HepG2 (cell line): ENCODE results near the gene FGD6. TPM values are rescaled to one million over a fixed set of nuclear protein-coding genes. Genes with fewer than 3 reads are reported as not detected.

Experiments
- ATAC-seq: fragments of 200-7000 bp; cut with Tn5 transposase; 3 replicates; pipeline ENCODE4 v1.9.1; 2020; ENCODE audit warnings: mild to moderate bottlenecking, moderate library complexity
- BruUV-seq: library from RNA; stranded (reverse); fragments of 400-500 nt; replicated peaks from 2 replicates; lab custom pipeline; 2021; lab: Mats Ljungman, UMichigan
- CTCF ChIA-PET: fragments of 300-600 bp; formaldehyde crosslinking; extraction: SDS; loops from one replicate; lab custom pipeline; 2021; ENCODE audit warnings: low total read pairs, inconsistent platforms, low intra/inter-chr PET ratio; lab: Yijun Ruan, JAX
- POLR2A ChIA-PET: fragments of 350-600 bp; sonication (Branson Sonifier 250); formaldehyde crosslinking; loops from one replicate; lab custom pipeline; 2020; ENCODE audit warnings: antibody characterized with exemption, inconsistent platforms; lab: Yijun Ruan, JAX
- DNase-seq: peaks from one replicate; pipeline ENCODE4 v3.0.0-alpha.2; 2015; ENCODE audit warnings: low spot score
- FAIRE-seq: peaks from 3 replicates; lab custom pipeline; 2011; peaks lifted over from hg19 to GRCh38; lab: Jason Lieb, UNC
- H2AFZ ChIP-seq: one replicate; pipeline ENCODE4 v1.6.1; 2011; ENCODE audit warnings: low read length, inconsistent platforms
- H3K27ac ChIP-seq: fragments of 300-600 bp; 3 replicates; pipeline ENCODE4 v1.8.0; 2011; ENCODE audit warnings: mixed run types, mild to moderate bottlenecking, mixed read lengths, low read length, inconsistent platforms; ENCODE audit not compliant: insufficient read depth; ENCODE audit errors: extremely low read length
- H3K27me3 ChIP-seq, 2 experiments: fragments of 200-600 bp in 1 of 2; 2 replicates in 1 of 2; 3 replicates in 1 of 2; pipeline versions ENCODE4 v1.6.0 to v1.8.0; 2011; ENCODE audit warnings: low read length in 2 of 2, mild to moderate bottlenecking in 2 of 2, moderate library complexity in 2 of 2, inconsistent platforms in 1 of 2; ENCODE audit not compliant: insufficient read depth in 2 of 2, control insufficient read depth in 1 of 2
- H3K36me3 ChIP-seq, 2 experiments: fragments of 200-600 bp in 1 of 2; replicated peaks in 1 of 2; 2 replicates in 1 of 2; 3 replicates in 1 of 2; pipeline versions ENCODE4 v1.5.1 to v1.8.0; 2011; ENCODE audit warnings: low read length in 2 of 2, inconsistent platforms in 1 of 2; ENCODE audit not compliant: insufficient read depth in 2 of 2, control insufficient read depth in 1 of 2
- H3K4me1 ChIP-seq: 2 replicates; pipeline ENCODE4 v1.5.1; 2012; ENCODE audit warnings: low read length, inconsistent platforms; ENCODE audit not compliant: insufficient read depth
- H3K4me2 ChIP-seq: 2 replicates; pipeline ENCODE4 v1.6.0; 2011; ENCODE audit warnings: low read depth, low read length, inconsistent platforms
- H3K4me3 ChIP-seq, 3 experiments: fragments of 200-600 bp in 1 of 3; sonication (generic), shearing (Covaris generic) in 1 of 3; replicated peaks in 1 of 3; 2 replicates each; pipeline ENCODE4 v1.5.1; 2011 to 2016; ENCODE audit warnings: low read length in 3 of 3, inconsistent platforms in 2 of 3, low read depth in 2 of 3, mild to moderate bottlenecking in 2 of 3, control low read depth in 1 of 3, mixed read lengths in 1 of 3; ENCODE audit not compliant: insufficient read depth in 1 of 3
- H3K79me2 ChIP-seq: one replicate; pipeline ENCODE4 v1.6.1; 2011; ENCODE audit warnings: low read length, inconsistent platforms; ENCODE audit not compliant: insufficient read depth
- H3K9ac ChIP-seq: 2 replicates; pipeline ENCODE4 v1.6.0; 2011; ENCODE audit warnings: mild to moderate bottlenecking, low read depth, low read length, inconsistent platforms; ENCODE audit not compliant: insufficient read depth
- H3K9me3 ChIP-seq: 2 replicates; pipeline ENCODE4 v1.5.1; 2012; ENCODE audit warnings: mild to moderate bottlenecking, low read length
- H4K20me1 ChIP-seq: 2 replicates; pipeline ENCODE4 v1.6.0; 2011; ENCODE audit warnings: inconsistent platforms, mild to moderate bottlenecking, low read length, moderate library complexity; ENCODE audit not compliant: insufficient read depth
- HOXA3 ChIP-seq: sonication (generic); formaldehyde crosslinking; IDR thresholded peaks from 2 replicates; pipeline ENCODE4 v1.5.0; 2020; ENCODE audit warnings: missing genetic modification reagents
- MAZ ChIP-seq, 2 experiments: sonication (generic) in 1 of 2; formaldehyde crosslinking in 1 of 2; IDR thresholded peaks; 2 replicates each; pipeline versions ENCODE4 v1.5.0 to v1.6.1; 2012 to 2020; ENCODE audit warnings: low read depth in 2 of 2, mild to moderate bottlenecking in 2 of 2, borderline replicate concordance in 1 of 2, improper control_type of control experiment in 1 of 2, low read length in 1 of 2, missing genetic modification reagents in 1 of 2, moderate library complexity in 1 of 2
- SSRP1 ChIP-seq: IDR thresholded peaks from 2 replicates; pipeline ENCODE4 v1.6.1; 2016; ENCODE audit warnings: control low read depth
- THYN1 ChIP-seq: sonication (generic); formaldehyde crosslinking; IDR thresholded peaks from 2 replicates; pipeline ENCODE4 v1.8.1; 2023; ENCODE audit warnings: low read depth, mild to moderate bottlenecking, moderate library complexity, missing genetic modification reagents, borderline replicate concordance
- ZNF7 ChIP-seq: IDR thresholded peaks from 2 replicates; pipeline ENCODE4 v1.6.1; 2016; ENCODE audit warnings: missing biosample characterization, missing genetic modification reagents
- WGBS: methylation state at CpG from one replicate; pipeline ENCODE4 v1.1.6; 2017; ENCODE audit warnings: low lambda C conversion rate; 5-methylcytosine and 5-hydroxymethylcytosine counted together
- in situ Hi-C: cut with HindIII; loops from 2 replicates; pipeline ENCODE4 v1.10.0; 2017; ENCODE audit warnings: low pct_unique_long_range_greater_than_20kb; ENCODE audit not compliant: extremely low pct_ligation_motif_present
- intact Hi-C: fragments of 100-400 bp; cut with micrococcal nuclease; formaldehyde crosslinking; loops from one replicate; pipeline ENCODE4 v1.10.0; 2022; ENCODE audit not compliant: unreplicated experiment
- polyA plus RNA-seq, 8 experiments: library from polyadenylated mRNA; depleted of rRNA in 3 of 8; stranded (reverse) in 7 of 8; unstranded in 1 of 8; fragments of >200 nt; fragmentation: Illumina TruSeq in 4 of 8; extraction: Trizol in 4 of 8; gene quantifications; 2 replicates each; pipeline versions ENCODE4 v1.2.1 to v1.2.3, GENCODE V29; 2011 to 2016; ENCODE audit warnings: low read depth in 4 of 8, missing spikeins in 1 of 8, mixed read lengths in 1 of 8; ENCODE audit not compliant: insufficient read depth in 1 of 8
- total RNA-seq, 5 experiments: library from RNA; depleted of rRNA; stranded (reverse); fragments of >200 nt; fragmentation: Illumina TruSeq; extraction: Trizol; gene quantifications; 2 replicates each; pipeline ENCODE4 v1.2.3, GENCODE V29; 2016; ENCODE audit warnings: low read depth in 1 of 5
- TF ChIP-seq, protein P1 (sequence below): sonication (generic); IDR thresholded peaks from 2 replicates; pipeline ENCODE4 v1.6.1; 2016; ENCODE audit warnings: low read depth, borderline replicate concordance
- TF ChIP-seq, protein P2 (sequence below): sonication (generic); formaldehyde crosslinking; IDR thresholded peaks from 2 replicates; pipeline ENCODE4 v1.4.0; 2020; ENCODE audit warnings: mild to moderate bottlenecking, missing genetic modification reagents
- TF ChIP-seq, protein P3 (sequence below): sonication (generic); formaldehyde crosslinking; IDR thresholded peaks from 2 replicates; pipeline ENCODE4 v1.4.0; 2020; ENCODE audit warnings: missing genetic modification reagents

The FGD6 gene
- total and polyA plus RNA-seq, 2 of the 13 experiments (the other 11 are each of a cell fraction or from before 2014, with no cell fraction given) = 2.2 to 4.3 TPM

DNA sequence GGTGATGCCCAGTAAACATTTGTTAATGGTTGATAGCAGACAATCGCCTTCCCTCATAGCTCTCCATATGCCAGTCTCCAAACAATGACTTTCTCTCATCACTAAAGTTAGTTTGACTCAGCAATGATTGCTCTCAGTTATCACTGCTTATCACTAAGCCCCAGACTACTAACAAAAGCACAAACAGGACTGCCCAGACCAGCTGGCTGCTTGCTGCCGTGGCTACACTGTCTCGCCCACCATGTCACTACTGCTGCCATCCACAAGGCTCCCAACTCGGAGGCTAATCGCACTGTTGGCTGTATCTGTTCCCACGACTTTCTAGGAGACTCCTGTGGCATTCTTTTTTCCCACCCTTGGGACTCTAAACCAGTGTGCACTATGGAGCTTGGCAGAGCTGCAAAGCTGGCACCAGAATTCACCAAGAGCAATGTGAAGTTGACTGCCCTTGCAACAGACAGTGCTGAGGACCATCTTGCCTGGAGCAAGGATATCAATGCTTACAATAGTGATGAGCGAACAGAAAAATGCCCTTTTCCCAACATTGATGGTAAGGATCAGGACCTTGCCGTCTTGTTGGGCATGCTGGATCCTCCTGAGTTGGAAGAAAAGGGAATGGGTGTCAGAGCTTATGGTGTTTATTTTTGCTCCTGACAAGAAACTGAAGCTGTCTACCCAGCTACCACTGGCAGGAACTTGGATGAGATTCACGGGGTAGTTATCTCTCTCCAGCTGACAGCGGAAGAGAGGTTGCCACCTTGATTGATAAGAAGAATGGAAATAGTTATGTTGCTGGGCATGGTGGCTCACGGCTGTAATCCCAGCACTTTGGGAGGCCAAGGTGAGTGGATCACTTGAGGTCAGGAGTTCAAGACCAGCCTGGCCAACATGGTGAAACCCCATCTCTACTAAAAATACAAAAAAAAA lies 116.7 kb downstream of the FGD6 start:
- 93% methylated on average over 11 of the region's 11 CpGs for WGBS
- intact Hi-C loops (no loop called here), in situ Hi-C loops (loop anchor here (25.0 kb wide), 1 partner anchor 437 kb away; no protein-coding TSS in a partner anchor)
- ATAC-seq = no peak
- Histone ChIP-seq H3K36me3 (peaks cover 0 to 5% of the 10 kb centered on the region in 2 experiments; a peak in 2 of 5 replicates), H3K4me2 (no peak overlapping the region), H3K9me3 (no peaks in the 10 kb centered on the region), H3K27ac (no peak overlapping the region), H4K20me1 (no peaks in the 10 kb centered on the region), H2AFZ (no peak overlapping the region), H3K4me1 (peaks cover 14% of the 10 kb centered on the region), H3K4me3 (no peak overlapping the region), H3K27me3 (no peaks in the 10 kb centered on the region), H3K79me2 (no peaks in the 10 kb centered on the region), H3K9ac (no peak overlapping the region)
- no TSS peak for BruUV-seq
- DNase-seq = no peak
- ChIA-PET POLR2A (no interaction called here), CTCF (no interaction called here)
- no peak for TF ChIP-seq MAZ (IDR thresholded peaks at IDR 0.05; ENCODE audit: borderline replicate concordance, low read depth, low read length)
- no peak for TF ChIP-seq MAZ (CRISPR knock-in tag; IDR thresholded peaks at IDR 0.05; ENCODE audit: low read depth)
- TF ChIP-seq, protein P1, sequence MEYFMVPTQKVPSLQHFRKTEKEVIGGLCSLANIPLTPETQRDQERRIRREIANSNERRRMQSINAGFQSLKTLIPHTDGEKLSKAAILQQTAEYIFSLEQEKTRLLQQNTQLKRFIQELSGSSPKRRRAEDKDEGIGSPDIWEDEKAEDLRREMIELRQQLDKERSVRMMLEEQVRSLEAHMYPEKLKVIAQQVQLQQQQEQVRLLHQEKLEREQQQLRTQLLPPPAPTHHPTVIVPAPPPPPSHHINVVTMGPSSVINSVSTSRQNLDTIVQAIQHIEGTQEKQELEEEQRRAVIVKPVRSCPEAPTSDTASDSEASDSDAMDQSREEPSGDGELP = no peak
- no peak for TF ChIP-seq SSRP1
- TF ChIP-seq, protein P2, sequence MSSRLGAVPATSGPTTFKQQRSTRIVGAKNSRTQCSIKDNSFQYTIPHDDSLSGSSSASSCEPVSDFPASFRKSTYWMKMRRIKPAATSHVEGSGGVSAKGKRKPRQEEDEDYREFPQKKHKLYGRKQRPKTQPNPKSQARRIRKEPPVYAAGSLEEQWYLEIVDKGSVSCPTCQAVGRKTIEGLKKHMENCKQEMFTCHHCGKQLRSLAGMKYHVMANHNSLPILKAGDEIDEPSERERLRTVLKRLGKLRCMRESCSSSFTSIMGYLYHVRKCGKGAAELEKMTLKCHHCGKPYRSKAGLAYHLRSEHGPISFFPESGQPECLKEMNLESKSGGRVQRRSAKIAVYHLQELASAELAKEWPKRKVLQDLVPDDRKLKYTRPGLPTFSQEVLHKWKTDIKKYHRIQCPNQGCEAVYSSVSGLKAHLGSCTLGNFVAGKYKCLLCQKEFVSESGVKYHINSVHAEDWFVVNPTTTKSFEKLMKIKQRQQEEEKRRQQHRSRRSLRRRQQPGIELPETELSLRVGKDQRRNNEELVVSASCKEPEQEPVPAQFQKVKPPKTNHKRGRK (CRISPR knock-in tag) = no peak
- no peak for TF ChIP-seq HOXA3 (CRISPR knock-in tag)
- no peak for TF ChIP-seq THYN1 (CRISPR knock-in tag)
- no peak for TF ChIP-seq ZNF7
- TF ChIP-seq, protein P3, sequence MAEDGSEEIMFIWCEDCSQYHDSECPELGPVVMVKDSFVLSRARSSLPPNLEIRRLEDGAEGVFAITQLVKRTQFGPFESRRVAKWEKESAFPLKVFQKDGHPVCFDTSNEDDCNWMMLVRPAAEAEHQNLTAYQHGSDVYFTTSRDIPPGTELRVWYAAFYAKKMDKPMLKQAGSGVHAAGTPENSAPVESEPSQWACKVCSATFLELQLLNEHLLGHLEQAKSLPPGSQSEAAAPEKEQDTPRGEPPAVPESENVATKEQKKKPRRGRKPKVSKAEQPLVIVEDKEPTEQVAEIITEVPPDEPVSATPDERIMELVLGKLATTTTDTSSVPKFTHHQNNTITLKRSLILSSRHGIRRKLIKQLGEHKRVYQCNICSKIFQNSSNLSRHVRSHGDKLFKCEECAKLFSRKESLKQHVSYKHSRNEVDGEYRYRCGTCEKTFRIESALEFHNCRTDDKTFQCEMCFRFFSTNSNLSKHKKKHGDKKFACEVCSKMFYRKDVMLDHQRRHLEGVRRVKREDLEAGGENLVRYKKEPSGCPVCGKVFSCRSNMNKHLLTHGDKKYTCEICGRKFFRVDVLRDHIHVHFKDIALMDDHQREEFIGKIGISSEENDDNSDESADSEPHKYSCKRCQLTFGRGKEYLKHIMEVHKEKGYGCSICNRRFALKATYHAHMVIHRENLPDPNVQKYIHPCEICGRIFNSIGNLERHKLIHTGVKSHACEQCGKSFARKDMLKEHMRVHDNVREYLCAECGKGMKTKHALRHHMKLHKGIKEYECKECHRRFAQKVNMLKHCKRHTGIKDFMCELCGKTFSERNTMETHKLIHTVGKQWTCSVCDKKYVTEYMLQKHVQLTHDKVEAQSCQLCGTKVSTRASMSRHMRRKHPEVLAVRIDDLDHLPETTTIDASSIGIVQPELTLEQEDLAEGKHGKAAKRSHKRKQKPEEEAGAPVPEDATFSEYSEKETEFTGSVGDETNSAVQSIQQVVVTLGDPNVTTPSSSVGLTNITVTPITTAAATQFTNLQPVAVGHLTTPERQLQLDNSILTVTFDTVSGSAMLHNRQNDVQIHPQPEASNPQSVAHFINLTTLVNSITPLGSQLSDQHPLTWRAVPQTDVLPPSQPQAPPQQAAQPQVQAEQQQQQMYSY (CRISPR knock-in tag) = no peak
- no peak for FAIRE-seq
